HepG2 (cell line): ENCODE data around the gene COMMD10. TPM values are rescaled to one million over a fixed set of nuclear protein-coding genes. Genes with fewer than 3 reads are reported as not detected.
A peak's percentile ranks its signal among the peaks of the same experiment; 100 is the strongest.

Experiments used
- ATAC-seq: fragments of 200-7000 bp; cut with Tn5 transposase; 3 replicates; pipeline ENCODE4 v1.9.1; 2020; ENCODE audit warnings: mild to moderate bottlenecking, moderate library complexity
- BruUV-seq: library from RNA; stranded (reverse); fragments of 400-500 nt; replicated peaks from 2 replicates; lab custom pipeline; 2021; lab: Mats Ljungman, UMichigan
- CTCF ChIA-PET: fragments of 300-600 bp; formaldehyde crosslinking; extraction: SDS; loops from one replicate; lab custom pipeline; 2021; ENCODE audit warnings: low total read pairs, inconsistent platforms, low intra/inter-chr PET ratio; lab: Yijun Ruan, JAX
- POLR2A ChIA-PET: fragments of 350-600 bp; sonication (Branson Sonifier 250); formaldehyde crosslinking; loops from one replicate; lab custom pipeline; 2020; ENCODE audit warnings: antibody characterized with exemption, inconsistent platforms; lab: Yijun Ruan, JAX
- DNase-seq: peaks from one replicate; pipeline ENCODE4 v3.0.0-alpha.2; 2015; ENCODE audit warnings: low spot score
- FAIRE-seq: peaks from 3 replicates; lab custom pipeline; 2011; peaks lifted over from hg19 to GRCh38; lab: Jason Lieb, UNC
- H2AFZ ChIP-seq: one replicate; pipeline ENCODE4 v1.6.1; 2011; ENCODE audit warnings: low read length, inconsistent platforms
- H3K27ac ChIP-seq: fragments of 300-600 bp; 3 replicates; pipeline ENCODE4 v1.8.0; 2011; ENCODE audit warnings: mixed run types, mild to moderate bottlenecking, mixed read lengths, low read length, inconsistent platforms; ENCODE audit not compliant: insufficient read depth; ENCODE audit errors: extremely low read length
- H3K27me3 ChIP-seq, 2 experiments: fragments of 200-600 bp in 1 of 2; 2 replicates in 1 of 2; 3 replicates in 1 of 2; pipeline versions ENCODE4 v1.6.0 to v1.8.0; 2011; ENCODE audit warnings: low read length in 2 of 2, mild to moderate bottlenecking in 2 of 2, moderate library complexity in 2 of 2, inconsistent platforms in 1 of 2; ENCODE audit not compliant: insufficient read depth in 2 of 2, control insufficient read depth in 1 of 2
- H3K36me3 ChIP-seq, 2 experiments: fragments of 200-600 bp in 1 of 2; replicated peaks in 1 of 2; 2 replicates in 1 of 2; 3 replicates in 1 of 2; pipeline versions ENCODE4 v1.5.1 to v1.8.0; 2011; ENCODE audit warnings: low read length in 2 of 2, inconsistent platforms in 1 of 2; ENCODE audit not compliant: insufficient read depth in 2 of 2, control insufficient read depth in 1 of 2
- H3K4me1 ChIP-seq: 2 replicates; pipeline ENCODE4 v1.5.1; 2012; ENCODE audit warnings: low read length, inconsistent platforms; ENCODE audit not compliant: insufficient read depth
- H3K4me2 ChIP-seq: 2 replicates; pipeline ENCODE4 v1.6.0; 2011; ENCODE audit warnings: low read depth, low read length, inconsistent platforms
- H3K4me3 ChIP-seq, 3 experiments: fragments of 200-600 bp in 1 of 3; sonication (generic), shearing (Covaris generic) in 1 of 3; replicated peaks in 1 of 3; 2 replicates each; pipeline ENCODE4 v1.5.1; 2011 to 2016; ENCODE audit warnings: low read length in 3 of 3, inconsistent platforms in 2 of 3, low read depth in 2 of 3, mild to moderate bottlenecking in 2 of 3, control low read depth in 1 of 3, mixed read lengths in 1 of 3; ENCODE audit not compliant: insufficient read depth in 1 of 3
- H3K79me2 ChIP-seq: one replicate; pipeline ENCODE4 v1.6.1; 2011; ENCODE audit warnings: low read length, inconsistent platforms; ENCODE audit not compliant: insufficient read depth
- H3K9ac ChIP-seq: 2 replicates; pipeline ENCODE4 v1.6.0; 2011; ENCODE audit warnings: mild to moderate bottlenecking, low read depth, low read length, inconsistent platforms; ENCODE audit not compliant: insufficient read depth
- H3K9me3 ChIP-seq: 2 replicates; pipeline ENCODE4 v1.5.1; 2012; ENCODE audit warnings: mild to moderate bottlenecking, low read length
- H4K20me1 ChIP-seq: 2 replicates; pipeline ENCODE4 v1.6.0; 2011; ENCODE audit warnings: inconsistent platforms, mild to moderate bottlenecking, low read length, moderate library complexity; ENCODE audit not compliant: insufficient read depth
- HMGXB4 ChIP-seq, 2 experiments: sonication (generic) in 1 of 2; formaldehyde crosslinking in 1 of 2; IDR thresholded peaks; 2 replicates each; pipeline versions ENCODE4 v1.4.0 to v1.6.1; 2018 to 2020; ENCODE audit warnings: missing genetic modification reagents in 2 of 2, borderline replicate concordance in 1 of 2, low read depth in 1 of 2, mild to moderate bottlenecking in 1 of 2, missing biosample characterization in 1 of 2
- HNF1B ChIP-seq: sonication (generic); formaldehyde crosslinking; IDR thresholded peaks from 2 replicates; pipeline ENCODE4 v1.5.1; 2020; ENCODE audit warnings: mild to moderate bottlenecking, moderate library complexity, missing genetic modification reagents
- POLR2AphosphoS5 ChIP-seq: IDR thresholded peaks from 2 replicates; pipeline ENCODE4 v1.6.1; 2012; ENCODE audit warnings: low read depth, low read length
- SIN3B ChIP-seq: fragments of 150-350 bp; IDR thresholded peaks from 2 replicates; pipeline ENCODE4 v1.6.1; 2014; ENCODE audit warnings: low read length
- ZNF160 ChIP-seq: sonication (generic); formaldehyde crosslinking; IDR thresholded peaks from 2 replicates; pipeline ENCODE4 v1.8.0; 2022; ENCODE audit warnings: mild to moderate bottlenecking, inconsistent platforms, missing genetic modification reagents
- WGBS: methylation state at CpG from one replicate; pipeline ENCODE4 v1.1.6; 2017; ENCODE audit warnings: low lambda C conversion rate; 5-methylcytosine and 5-hydroxymethylcytosine counted together
- in situ Hi-C: cut with HindIII; loops from 2 replicates; pipeline ENCODE4 v1.10.0; 2017; ENCODE audit warnings: low pct_unique_long_range_greater_than_20kb; ENCODE audit not compliant: extremely low pct_ligation_motif_present
- intact Hi-C: fragments of 100-400 bp; cut with micrococcal nuclease; formaldehyde crosslinking; loops from one replicate; pipeline ENCODE4 v1.10.0; 2022; ENCODE audit not compliant: unreplicated experiment
- polyA plus RNA-seq, 8 experiments: library from polyadenylated mRNA; depleted of rRNA in 3 of 8; stranded (reverse) in 7 of 8; unstranded in 1 of 8; fragments of >200 nt; fragmentation: Illumina TruSeq in 4 of 8; extraction: Trizol in 4 of 8; gene quantifications; 2 replicates each; pipeline versions ENCODE4 v1.2.1 to v1.2.3, GENCODE V29; 2011 to 2016; ENCODE audit warnings: low read depth in 4 of 8, missing spikeins in 1 of 8, mixed read lengths in 1 of 8; ENCODE audit not compliant: insufficient read depth in 1 of 8
- total RNA-seq, 5 experiments: library from RNA; depleted of rRNA; stranded (reverse); fragments of >200 nt; fragmentation: Illumina TruSeq; extraction: Trizol; gene quantifications; 2 replicates each; pipeline ENCODE4 v1.2.3, GENCODE V29; 2016; ENCODE audit warnings: low read depth in 1 of 5

Gene COMMD10
- total and polyA plus RNA-seq, 2 of the 13 experiments (the other 11 are each of a cell fraction or from before 2014, with no cell fraction given), result 16.9 to 39.3 TPM

GRCh38 chr5:116318091-116318854, 233.4 kb downstream of the COMMD10 start:
- no peak for TF ChIP-seq SIN3B
- no peak for TF ChIP-seq HNF1B (CRISPR knock-in tag)
- peak; percentile 97 for TF ChIP-seq ZNF160 (CRISPR knock-in tag)
- no peak for TF ChIP-seq HMGXB4 (CRISPR knock-in tag; IDR thresholded peaks at IDR 0.05; ENCODE audit: borderline replicate concordance in 1 of 2, low read depth in 1 of 2)
- no peak for TF ChIP-seq POLR2AphosphoS5
- TF ChIP-seq, all 625 proteins: peak for 1
- no peaks in the 10 kb centered on the region for H4K20me1 ChIP-seq
- no peak overlapping the region for H2AFZ ChIP-seq
- H3K9ac ChIP-seq, result no peak overlapping the region
- ATAC-seq (no peak), FAIRE-seq (no peak), DNase-seq (no peak)
- H3K79me2 ChIP-seq, result no peaks in the 10 kb centered on the region
- H3K4me2 ChIP-seq, result no peak overlapping the region
- no peak overlapping the region for H3K4me3 ChIP-seq
- intact Hi-C loops, result no loop called here
- CTCF ChIA-PET, result no interaction called here
- H3K27ac ChIP-seq, result no peak overlapping the region
- H3K9me3 ChIP-seq, result no peaks in the 10 kb centered on the region; the same call in 1 of the 2 replicates
- POLR2A ChIA-PET, result no interaction called here
- H3K4me1 ChIP-seq, result no peaks in the 10 kb centered on the region
- H3K27me3 ChIP-seq, result no peaks in the 10 kb centered on the region
- WGBS, result 97% methylated on average over 4 of the region's 4 CpGs
- no TSS peak for BruUV-seq
- peaks cover 0 to 4% of the 10 kb centered on the region in 2 experiments; a peak in 1 of 5 replicates for H3K36me3 ChIP-seq
- in situ Hi-C loops, result no loop called here
